Neuronal stem cell (in vitro differentiated cells): ENCODE data around the gene TRIM61. TPM values are rescaled to one million over a fixed set of nuclear protein-coding genes. Genes with fewer than 3 reads are reported as not detected.
A peak's percentile ranks its signal among the peaks of the same experiment; 100 is the strongest.
"Not testable (repeated sequence)": the region's sequence is repeated elsewhere in the genome, so short reads cannot be mapped to it uniquely, and the experiment has no call there.

Experiments
- DNase-seq: peaks from one replicate; pipeline ENCODE4 v3.0.0-alpha.2; 2013; ENCODE audit warnings: low spot score
- H2AFZ ChIP-seq: one replicate; pipeline ENCODE4 v1.6.1; 2013; ENCODE audit warnings: mild to moderate bottlenecking, low read length, inconsistent platforms
- H2AK5ac ChIP-seq: 2 replicates; pipeline ENCODE4 v1.6.1; 2013; ENCODE audit warnings: low read depth, mild to moderate bottlenecking, inconsistent platforms, low read length, moderate library complexity, mixed read lengths
- H2BK120ac ChIP-seq: 2 replicates; pipeline ENCODE4 v1.6.1; 2013; ENCODE audit warnings: low read depth, mild to moderate bottlenecking, inconsistent platforms, low read length, moderate library complexity, mixed read lengths
- H2BK12ac ChIP-seq: one replicate; pipeline ENCODE4 v1.6.1; 2013; ENCODE audit warnings: low read length, inconsistent platforms
- H2BK15ac ChIP-seq: 2 replicates; pipeline ENCODE4 v1.6.1; 2013; ENCODE audit warnings: mild to moderate bottlenecking, low read length, inconsistent platforms, mixed read lengths
- H2BK5ac ChIP-seq: one replicate; pipeline ENCODE4 v1.6.1; 2013; ENCODE audit warnings: inconsistent platforms, mild to moderate bottlenecking, low read length, moderate library complexity
- H3K14ac ChIP-seq: one replicate; pipeline ENCODE4 v1.6.1; 2013; ENCODE audit warnings: low read length, inconsistent platforms
- H3K18ac ChIP-seq: 2 replicates; pipeline ENCODE4 v1.6.1; 2013; ENCODE audit warnings: low read length, inconsistent platforms
- H3K23ac ChIP-seq: 2 replicates; pipeline ENCODE4 v1.6.1; 2013; ENCODE audit warnings: low read depth, mild to moderate bottlenecking, mixed read lengths, low read length, inconsistent platforms; ENCODE audit not compliant: poor library complexity
- H3K27ac ChIP-seq: replicated peaks from 3 replicates; pipeline ENCODE4 v1.5.1; 2013; ENCODE audit warnings: low read length, inconsistent platforms
- H3K27me3 ChIP-seq, 3 experiments: 2 replicates each; pipeline ENCODE4 v1.6.1; 2013; ENCODE audit warnings: low read length in 3 of 3, mild to moderate bottlenecking in 2 of 3, inconsistent platforms in 1 of 3, low read depth in 1 of 3, mixed read lengths in 1 of 3, moderate library complexity in 1 of 3; ENCODE audit not compliant: control insufficient read depth in 3 of 3, insufficient read depth in 3 of 3
- H3K36me3 ChIP-seq, 2 donors: replicated peaks in 1 of 2; 2 replicates each; pipeline ENCODE4 v1.6.1; 2013; ENCODE audit warnings: low read length in 2 of 2; ENCODE audit not compliant: control insufficient read depth in 2 of 2, insufficient read depth in 2 of 2
- H3K4ac ChIP-seq: 2 replicates; pipeline ENCODE4 v1.6.1; 2013; ENCODE audit warnings: inconsistent platforms, mild to moderate bottlenecking, low read length, moderate library complexity
- H3K4me1 ChIP-seq, 2 donors: 1 replicate in 1 of 2; 2 replicates in 1 of 2; pipeline ENCODE4 v1.6.1; 2013; ENCODE audit warnings: low read length in 2 of 2, low read depth in 1 of 2; ENCODE audit not compliant: control insufficient read depth in 2 of 2, insufficient read depth in 1 of 2
- H3K4me2 ChIP-seq: one replicate; pipeline ENCODE4 v1.6.1; 2013; ENCODE audit warnings: mild to moderate bottlenecking, low read length, inconsistent platforms; ENCODE audit not compliant: insufficient read depth, poor library complexity, severe bottlenecking
- H3K4me3 ChIP-seq, 2 donors: 2 replicates each; pipeline ENCODE4 v1.5.1; 2013; ENCODE audit warnings: low read length in 2 of 2, mild to moderate bottlenecking in 2 of 2, inconsistent platforms in 1 of 2, moderate library complexity in 1 of 2
- H3K79me1 ChIP-seq: one replicate; pipeline ENCODE4 v1.6.1; 2013; ENCODE audit warnings: low read depth, mild to moderate bottlenecking, inconsistent platforms, low read length, moderate library complexity
- H3K9ac ChIP-seq: one replicate; pipeline ENCODE4 v1.6.1; 2013; ENCODE audit warnings: mild to moderate bottlenecking, low read depth, low read length, inconsistent platforms; ENCODE audit not compliant: poor library complexity
- H3K9me3 ChIP-seq, 2 donors: replicated peaks in 1 of 2; 2 replicates each; pipeline versions ENCODE3 to v1.6.1; 2013; ENCODE audit warnings: low read length in 2 of 2, mild to moderate bottlenecking in 2 of 2, inconsistent platforms in 1 of 2, low read depth in 1 of 2, mixed read lengths in 1 of 2, moderate library complexity in 1 of 2; ENCODE audit not compliant: control insufficient read depth in 2 of 2, insufficient read depth in 1 of 2
- H4K8ac ChIP-seq: one replicate; pipeline ENCODE4 v1.6.1; 2013; ENCODE audit warnings: low read depth, mild to moderate bottlenecking, inconsistent platforms, low read length, moderate library complexity
- H4K91ac ChIP-seq: one replicate; pipeline ENCODE4 v1.6.1; 2013; ENCODE audit warnings: low read length, low read depth, mild to moderate bottlenecking, inconsistent platforms; ENCODE audit not compliant: poor library complexity
- WGBS, 2 donors: extraction: QIAGEN DNeasy Blood & Tissue Kit; methylation state at CpG; one replicate each; pipeline ENCODE4 v1.1.7; 2013; ENCODE audit warnings: missing lambda C conversion rate in 2 of 2, mixed read lengths in 1 of 2; ENCODE audit not compliant: insufficient read length in 2 of 2, insufficient replicate concordance in 1 of 2; ENCODE audit errors: extremely low coverage in 2 of 2; 5-methylcytosine and 5-hydroxymethylcytosine counted together
- polyA plus RNA-seq, 2 experiments: library from polyadenylated mRNA; stranded (reverse); fragments of 200-250 nt; gene quantifications; one replicate each; pipeline ENCODE4 v1.2.3, GENCODE V29; 2013

The TRIM61 gene
- 3.2 TPM for polyA plus RNA-seq (2013, experiment 1 of 2)
- 3.0 TPM for polyA plus RNA-seq (2013, experiment 2 of 2)

DNA sequence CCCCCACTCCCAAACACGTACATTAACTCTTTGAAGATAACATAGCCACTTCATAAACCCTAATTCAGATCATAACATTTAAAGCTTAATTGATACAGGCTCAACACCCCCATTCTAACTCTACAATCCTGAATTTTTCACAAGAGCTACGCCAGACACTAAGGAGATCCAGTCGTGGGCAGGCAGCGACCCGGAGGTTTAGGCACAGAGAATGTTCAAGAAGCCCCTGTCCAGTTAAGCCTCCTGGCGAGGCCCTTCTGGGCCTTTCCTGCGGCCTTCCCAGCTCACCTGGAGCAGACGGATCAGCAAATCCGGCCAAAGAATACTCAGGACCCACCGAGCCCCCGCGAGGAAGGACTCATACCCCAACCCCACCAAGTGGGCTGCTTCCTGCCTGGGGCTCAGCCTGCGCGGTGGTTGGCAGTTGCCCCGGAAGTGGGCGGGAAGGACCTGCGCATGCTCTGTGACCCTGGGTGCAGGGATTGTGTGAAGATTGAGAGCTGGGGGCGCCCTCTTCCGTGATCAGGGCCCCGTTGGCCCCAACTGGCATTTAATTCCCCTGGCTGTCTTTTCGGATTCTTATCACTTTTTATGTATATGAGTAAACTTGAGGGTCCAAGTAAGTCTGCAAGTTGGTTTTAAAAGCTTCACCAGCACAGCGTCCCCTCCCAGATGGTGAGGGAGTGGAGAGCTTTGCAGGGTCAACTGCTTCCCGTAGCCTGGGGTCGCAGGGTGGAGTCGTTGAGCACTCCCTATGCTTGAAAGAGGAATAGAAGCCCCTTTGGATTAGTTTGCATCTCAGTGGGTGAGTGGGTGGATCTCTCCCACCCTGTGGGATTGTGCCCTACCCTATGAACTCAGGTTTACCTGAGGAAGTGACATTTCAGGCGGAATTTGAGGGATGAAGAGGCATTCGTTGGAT is at the start of gene TRIM61:
TSS of gene TRIM61 (minus strand) at position 415 of the 922 bp plus-strand sequence. CDS start 7,655 bp downstream, outside the sequence.
- Histone ChIP-seq H3K36me3 (peaks cover 4 to 5% of the 10 kb centered on the region in 2 donors), H3K27ac (no peak within 1 kb of the TSS), H2BK12ac (no peak within 1 kb of the TSS), H3K23ac (peak within 1 kb of the TSS; percentile 3), H3K9me3 (no peaks in the 10 kb centered on the region), H3K4me3 (peak within 1 kb of the TSS; percentile 56 to 94), H3K4me1 (peaks cover 0 to 5% of the 10 kb centered on the region in 2 donors), H3K9ac (no peak within 1 kb of the TSS), H3K4ac (no peak within 1 kb of the TSS), H4K8ac (peak within 1 kb of the TSS; percentile 65), H2BK120ac (no peak within 1 kb of the TSS), H2AFZ (peak within 1 kb of the TSS; percentile 86), H3K27me3 (no peaks in the 10 kb centered on the region), H3K18ac (peak within 1 kb of the TSS; percentile 71), H4K91ac (no peak within 1 kb of the TSS), H3K79me1 (peaks cover 2% of the 10 kb centered on the region), H2BK15ac (peak within 1 kb of the TSS; percentile 37), H2BK5ac (no peak within 1 kb of the TSS), H3K4me2 (peak within 1 kb of the TSS; percentile 62), H2AK5ac (no peak within 1 kb of the TSS), H3K14ac (no peak within 1 kb of the TSS)
- DNase-seq = peak; percentile 65
- WGBS, 2 donors = no CpG with 5 or more reads among the region's 27 CpGs

DNA sequence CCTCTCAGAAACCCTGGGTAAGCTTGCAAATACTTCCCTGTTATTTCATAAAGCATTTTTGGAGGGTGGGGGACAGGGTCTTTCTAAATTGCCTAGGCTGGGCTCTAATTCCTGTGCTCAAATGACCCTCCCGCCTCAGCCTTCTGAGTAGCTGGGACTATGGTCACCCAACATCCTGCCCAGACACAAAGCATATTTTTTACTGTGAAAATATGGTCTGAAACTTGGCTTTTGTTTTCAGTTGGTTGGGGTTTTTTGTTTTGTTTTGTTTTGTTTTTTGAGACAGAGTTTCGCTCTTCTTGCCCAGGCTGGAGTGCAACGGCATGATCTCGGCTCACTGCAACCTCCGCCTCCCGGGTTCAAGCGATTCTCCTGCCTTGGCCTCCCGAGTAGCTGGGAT is 48.3 kb upstream of the TRIM61 start:
- not testable (repeated sequence) for H3K9ac ChIP-seq, H3K23ac ChIP-seq, H3K4me2 ChIP-seq, H2BK12ac ChIP-seq, H4K8ac ChIP-seq, H2AK5ac ChIP-seq, H3K27me3 ChIP-seq, H2BK15ac ChIP-seq, H4K91ac ChIP-seq, H2BK120ac ChIP-seq, H3K79me1 ChIP-seq, H3K4me3 ChIP-seq, H3K36me3 ChIP-seq, H3K4ac ChIP-seq, H2AFZ ChIP-seq, H3K4me1 ChIP-seq, DNase-seq, H3K18ac ChIP-seq, H3K14ac ChIP-seq, H2BK5ac ChIP-seq, H3K9me3 ChIP-seq, H3K27ac ChIP-seq
- WGBS, 2 donors = no CpG with 5 or more reads among the region's 8 CpGs

DNA sequence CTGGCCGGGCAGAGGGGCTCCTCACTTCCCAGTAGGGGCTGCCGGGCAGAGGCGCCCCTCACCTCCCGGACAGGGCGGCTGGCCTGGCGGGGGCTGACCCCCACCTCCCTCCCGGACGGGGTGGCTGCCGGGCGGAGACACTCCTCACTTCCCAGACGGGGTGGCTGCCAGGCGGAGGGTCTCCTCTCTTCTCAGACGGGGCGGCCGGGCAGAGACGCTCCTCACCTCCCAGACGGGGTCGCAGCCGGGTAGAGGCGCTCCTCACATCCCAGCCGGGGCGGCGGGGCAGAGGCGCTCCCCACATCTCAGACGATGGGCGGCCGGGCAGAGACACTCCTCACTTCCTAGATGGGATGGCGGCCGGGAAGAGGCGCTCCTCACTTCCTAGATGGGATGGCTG is 42.5 kb upstream of the TRIM61 start:
- not testable (repeated sequence) for H4K8ac ChIP-seq, H3K4me3 ChIP-seq, H3K27me3 ChIP-seq, H2AK5ac ChIP-seq, H4K91ac ChIP-seq, H3K79me1 ChIP-seq, H2AFZ ChIP-seq, H2BK15ac ChIP-seq, DNase-seq, H2BK5ac ChIP-seq, H2BK12ac ChIP-seq, H3K14ac ChIP-seq, H3K18ac ChIP-seq, H3K23ac ChIP-seq, H3K9me3 ChIP-seq, H3K4me2 ChIP-seq, H3K9ac ChIP-seq, H3K27ac ChIP-seq, H2BK120ac ChIP-seq, H3K4me1 ChIP-seq, H3K4ac ChIP-seq, H3K36me3 ChIP-seq
- no CpG with 5 or more reads among the region's 30 CpGs for WGBS, 2 donors

DNA sequence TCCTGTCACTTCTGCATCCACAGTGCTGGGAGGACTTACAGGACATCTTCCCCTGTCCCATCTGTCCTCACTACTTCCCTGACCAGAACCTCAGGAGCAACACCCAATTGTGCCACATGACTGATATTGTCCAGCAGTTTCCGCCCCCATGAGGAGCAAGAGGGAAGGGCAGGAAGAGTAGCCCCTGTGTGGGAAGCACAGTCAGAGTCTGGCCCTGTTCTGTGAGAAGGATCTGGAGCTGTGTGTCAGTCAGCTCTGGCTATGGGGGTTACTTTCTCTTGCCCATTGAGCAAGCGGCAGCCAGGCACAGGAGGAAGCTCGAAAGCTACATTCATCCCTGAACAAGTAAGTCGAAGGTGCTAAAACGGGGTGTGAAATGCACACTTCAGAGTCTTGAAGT is 39.5 kb upstream of the TRIM61 start:
- H3K9me3 ChIP-seq = no peaks in the 10 kb centered on the region
- no peak overlapping the region for H3K4me2 ChIP-seq
- no peaks in the 10 kb centered on the region for H3K36me3 ChIP-seq
- no peaks in the 10 kb centered on the region for H3K4me1 ChIP-seq
- no peaks in the 10 kb centered on the region for H3K79me1 ChIP-seq
- no peak overlapping the region for H2BK12ac ChIP-seq
- H2AFZ ChIP-seq = peak overlapping the region; percentile 4
- no peak overlapping the region for H3K27ac ChIP-seq
- H3K23ac ChIP-seq = no peak overlapping the region
- H2BK120ac ChIP-seq = no peak overlapping the region
- no peak overlapping the region for H4K91ac ChIP-seq
- H2AK5ac ChIP-seq = no peak overlapping the region
- DNase-seq = peak; percentile 4
- WGBS, 2 donors = no CpG with 5 or more reads among the region's 5 CpGs
- no peak overlapping the region for H2BK15ac ChIP-seq
- no peak overlapping the region for H2BK5ac ChIP-seq
- no peak overlapping the region for H4K8ac ChIP-seq
- no peak overlapping the region for H3K14ac ChIP-seq
- H3K4ac ChIP-seq = no peak overlapping the region
- no peak overlapping the region for H3K18ac ChIP-seq
- H3K9ac ChIP-seq = no peak overlapping the region
- no peak overlapping the region for H3K4me3 ChIP-seq
- no peaks in the 10 kb centered on the region for H3K27me3 ChIP-seq
